AG09319 (cell line): ENCODE measurements around the gene RNF151.
"Not testable (repeated sequence)": the region's sequence is repeated elsewhere in the genome, so short reads cannot be mapped to it uniquely, and the experiment has no call there.

ENCODE experiments used
- DNase-seq: peaks from one replicate; pipeline ENCODE4 v3.0.0-alpha.2; 2010; ENCODE audit warnings: low read depth; ENCODE audit errors: extremely low read depth
- CTCF ChIP-seq: IDR thresholded peaks from 2 replicates; pipeline ENCODE4 v1.5.1; 2011; ENCODE audit warnings: low read depth, mild to moderate bottlenecking, inconsistent platforms, low read length, moderate library complexity

Gene RNF151, protein sequence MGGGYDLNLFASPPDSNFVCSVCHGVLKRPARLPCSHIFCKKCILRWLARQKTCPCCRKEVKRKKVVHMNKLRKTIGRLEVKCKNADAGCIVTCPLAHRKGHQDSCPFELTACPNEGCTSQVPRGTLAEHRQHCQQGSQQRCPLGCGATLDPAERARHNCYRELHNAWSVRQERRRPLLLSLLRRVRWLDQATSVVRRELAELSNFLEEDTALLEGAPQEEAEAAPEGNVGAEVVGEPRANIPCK

DNA sequence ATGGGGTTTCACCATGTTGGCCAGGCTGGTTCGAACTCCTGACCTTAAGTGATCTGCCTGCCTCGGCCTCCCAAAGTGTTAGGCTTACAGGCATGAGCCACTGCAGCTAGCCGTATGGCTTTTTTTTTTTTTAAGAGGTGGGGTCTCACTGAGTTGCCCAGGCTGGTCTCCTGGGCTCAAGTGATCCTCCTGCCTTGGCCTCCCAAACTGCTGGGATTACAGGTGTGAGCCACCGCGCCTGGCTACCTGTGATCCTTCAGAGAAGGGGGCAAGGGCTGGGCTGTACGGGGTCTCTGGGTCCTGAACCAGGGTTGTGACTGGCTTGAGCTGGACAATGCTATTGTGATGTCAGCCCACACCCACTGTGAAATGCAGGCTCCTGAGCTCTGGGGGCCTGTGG lies at the start of gene RNF151:
TSS of gene RNF151 (plus strand) at position 397 of the 400 bp plus-strand sequence. CDS start 26 bp downstream, outside the sequence.
- DNase-seq: no peak
- no peak for TF ChIP-seq CTCF

DNA sequence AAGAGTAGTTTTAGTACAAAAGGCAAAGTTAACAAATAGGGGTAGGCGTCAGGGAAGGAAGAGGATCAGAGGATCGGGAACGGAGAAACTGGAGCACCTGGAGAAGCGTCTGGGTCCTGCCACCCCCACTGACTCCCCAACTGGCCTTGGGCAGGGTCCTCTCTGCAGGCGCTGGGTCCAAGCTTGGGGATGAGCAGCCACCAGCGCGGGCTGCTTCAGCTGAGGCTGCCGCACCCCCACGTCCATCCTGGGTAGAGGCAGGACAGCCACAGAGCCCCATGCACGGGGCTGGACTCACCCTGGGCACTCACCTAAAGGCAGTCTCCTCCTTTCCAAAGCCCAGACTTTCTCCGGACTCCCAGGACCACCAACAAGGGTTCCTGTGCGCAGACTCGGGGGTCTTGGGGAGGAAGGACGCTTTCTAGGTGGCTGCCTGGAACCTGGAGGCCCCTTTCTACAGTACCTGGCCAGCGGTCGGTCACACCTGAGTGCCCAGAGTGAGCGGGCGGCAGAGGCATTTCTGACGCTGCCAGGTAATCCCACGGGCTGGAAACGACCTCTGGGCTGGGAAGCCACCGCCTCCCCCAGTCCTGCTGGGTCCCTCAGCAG lies 49.5 kb upstream of the RNF151 start:
- no peak for DNase-seq
- TF ChIP-seq CTCF: no peak

GRCh38 chr16:1917665-1918350 lies 48.8 kb upstream of the RNF151 start:
- no peak for TF ChIP-seq CTCF
- no peak for DNase-seq

DNA sequence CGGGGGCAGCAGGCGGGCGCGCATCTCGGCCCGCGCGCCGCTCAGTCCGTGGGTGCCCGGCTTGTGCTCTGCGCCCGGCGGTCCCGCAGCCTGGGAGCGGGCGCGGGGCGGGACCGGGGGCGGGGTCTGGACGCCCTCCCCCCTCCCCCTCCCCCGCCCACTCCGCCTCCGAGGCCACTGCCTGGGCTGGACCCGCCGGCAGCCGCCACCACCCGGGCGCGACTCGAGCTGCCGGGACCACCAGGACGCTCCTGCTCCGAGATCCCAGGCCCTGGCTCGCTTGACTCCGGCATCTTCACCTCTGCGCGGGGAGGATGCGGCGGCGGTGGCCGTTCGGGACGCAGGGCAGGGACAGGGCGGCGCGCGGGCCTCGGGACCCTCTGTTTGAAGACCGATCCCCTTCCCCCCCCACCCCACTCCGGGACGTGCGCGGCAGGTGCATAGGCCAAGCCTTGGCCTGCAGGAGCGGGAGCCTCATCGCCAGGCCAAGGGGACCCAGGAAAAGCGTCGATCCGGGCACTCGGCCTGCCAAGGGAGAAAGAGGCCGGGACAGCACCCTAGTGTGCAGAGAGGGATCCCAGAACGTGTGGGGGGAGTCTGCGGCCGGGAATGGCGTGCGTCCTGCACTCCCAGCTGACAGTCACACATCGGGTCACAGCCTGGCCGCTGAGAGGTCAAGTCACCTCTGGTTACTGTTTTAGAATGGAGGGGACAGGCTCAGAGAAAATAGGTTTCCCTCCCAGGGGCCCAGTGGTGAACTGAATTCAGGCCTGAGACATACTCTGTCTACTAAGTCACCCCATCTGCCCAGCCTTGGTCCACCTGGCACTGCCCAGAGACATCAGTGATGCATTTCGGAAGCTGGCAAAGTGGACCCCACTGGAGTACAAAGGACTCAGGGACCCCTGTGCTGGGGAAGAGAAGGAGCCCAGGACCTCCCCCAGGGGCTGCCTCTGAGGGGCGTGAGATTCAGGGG lies 48.0 kb upstream of the RNF151 start, which contains the start of gene HS3ST6:
TSS of gene HS3ST6 (minus strand) at position 65 of the 976 bp plus-strand sequence. CDS start 92 bp downstream, outside the sequence.
- no peak for TF ChIP-seq CTCF
- no peak for DNase-seq

- no peak for DNase-seq
- TF ChIP-seq CTCF: no peak
These were observed 47.2 kb upstream of the RNF151 start for GRCh38 chr16:1919327-1919998.

- DNase-seq: not testable (repeated sequence)
These were observed 46.5 kb upstream of the RNF151 start for GRCh38 chr16:1920122-1920521.

GRCh38 chr16:1920727-1921171 lies 45.9 kb upstream of the RNF151 start:
- DNase-seq: no peak
- TF ChIP-seq CTCF: no peak
